HEK293 (cell line): ENCODE results near the gene DRAP1.

ENCODE experiments used
- CTCF ChIA-PET: fragments of 350-600 bp; formaldehyde crosslinking; extraction: SDS; loops from one replicate; lab custom pipeline; 2021; ENCODE audit warnings: antibody characterized with exemption; lab: Yijun Ruan, JAX
- POLR2A ChIA-PET: fragments of 300-600 bp; formaldehyde crosslinking; extraction: SDS; loops from one replicate; lab custom pipeline; 2020; ENCODE audit warnings: antibody characterized with exemption, inconsistent platforms; lab: Yijun Ruan, JAX
- H3K27ac ChIP-seq: fragments of 200-500 bp; sonication (Bioruptor generic); 2 replicates; pipeline ENCODE4 v1.5.1; 2014; ENCODE audit warnings: low read depth, low read length, control low read depth, inconsistent platforms; ENCODE audit errors: extremely low read depth
- H3K36me3 ChIP-seq, 2 experiments: fragments of 200-500 bp in 1 of 2; sonication (Bioruptor generic) in 1 of 2; 1 replicate in 1 of 2; 2 replicates in 1 of 2; pipeline ENCODE4 v1.5.1; 2014 to 2017; ENCODE audit warnings: inconsistent platforms in 2 of 2, low read length in 2 of 2; ENCODE audit not compliant: control insufficient read depth in 2 of 2, insufficient read depth in 1 of 2
- H3K4me1 ChIP-seq: fragments of 200-500 bp; sonication (Bioruptor generic); 2 replicates; pipeline ENCODE4 v1.5.1; 2014; ENCODE audit warnings: mild to moderate bottlenecking, low read length, inconsistent platforms; ENCODE audit not compliant: control insufficient read depth, insufficient read depth
- H3K4me3 ChIP-seq: 2 replicates; pipeline ENCODE4 v1.5.1; 2011; ENCODE audit warnings: low read depth, mild to moderate bottlenecking, control low read depth, low read length, moderate library complexity
- H3K9me3 ChIP-seq: fragments of 200-500 bp; sonication (Bioruptor generic); 2 replicates; pipeline ENCODE4 v1.5.1; 2014; ENCODE audit warnings: low read depth, low read length, inconsistent platforms; ENCODE audit not compliant: control insufficient read depth, insufficient read depth
- BCL11B ChIP-seq: fragments of 450-650 bp; formaldehyde crosslinking; IDR thresholded peaks from 2 replicates; pipeline ENCODE4 v1.5.1; 2016; ENCODE audit warnings: low read depth, missing biosample characterization, missing genetic modification characterization
- GFI1B ChIP-seq: fragments of 450-650 bp; formaldehyde crosslinking; IDR thresholded peaks from 2 replicates; pipeline ENCODE4 v1.5.1; 2016; ENCODE audit warnings: missing biosample characterization, missing genetic modification characterization
- KLF8 ChIP-seq: fragments of 450-650 bp; formaldehyde crosslinking; IDR thresholded peaks from 2 replicates; pipeline ENCODE4 v1.5.1; 2016; ENCODE audit warnings: missing biosample characterization, missing genetic modification characterization
- SCRT2 ChIP-seq: fragments of 450-650 bp; formaldehyde crosslinking; IDR thresholded peaks from 2 replicates; pipeline ENCODE4 v1.5.1; 2016; ENCODE audit warnings: missing biosample characterization, missing genetic modification characterization
- ZIC2 ChIP-seq: fragments of 450-650 bp; formaldehyde crosslinking; IDR thresholded peaks from 2 replicates; pipeline ENCODE4 v1.5.1; 2016; ENCODE audit warnings: missing biosample characterization, missing genetic modification characterization
- ZNF341 ChIP-seq: fragments of 450-650 bp; formaldehyde crosslinking; IDR thresholded peaks from 2 replicates; pipeline ENCODE4; 2016; ENCODE audit warnings: low read depth, missing biosample characterization, missing genetic modification characterization
- ZNF600 ChIP-seq: fragments of 450-650 bp; formaldehyde crosslinking; IDR thresholded peaks from 2 replicates; pipeline ENCODE4 v1.5.1; 2016; ENCODE audit warnings: missing biosample characterization, missing genetic modification characterization
- ZNF629 ChIP-seq: fragments of 450-650 bp; formaldehyde crosslinking; IDR thresholded peaks from 2 replicates; pipeline ENCODE4 v1.5.1; 2017; ENCODE audit warnings: missing biosample characterization, missing genetic modification characterization
- ZSCAN4 ChIP-seq: fragments of 450-650 bp; formaldehyde crosslinking; IDR thresholded peaks from 2 replicates; pipeline ENCODE4 v1.5.1; 2017; ENCODE audit warnings: missing biosample characterization, missing genetic modification characterization
- TF ChIP-seq, protein P1 (sequence below): fragments of 450-650 bp; formaldehyde crosslinking; IDR thresholded peaks from 2 replicates; pipeline ENCODE4 v1.5.1; 2016; ENCODE audit warnings: missing biosample characterization, missing genetic modification characterization
- TF ChIP-seq, protein P2 (sequence below): fragments of 450-650 bp; formaldehyde crosslinking; IDR thresholded peaks from 2 replicates; pipeline ENCODE4 v1.5.1; 2016; ENCODE audit warnings: missing biosample characterization, missing genetic modification characterization, borderline replicate concordance
- TF ChIP-seq, protein P3 (sequence below): fragments of 450-650 bp; formaldehyde crosslinking; IDR thresholded peaks from 2 replicates; pipeline ENCODE4 v1.5.1; 2016; ENCODE audit warnings: missing biosample characterization, missing genetic modification characterization, low read depth

Gene DRAP1

GRCh38 chr11:65870706-65871681, 48.2 kb upstream of the DRAP1 start:
- CTCF ChIA-PET: interaction anchor here (0.7 to 4.2 kb wide), 5 partner anchors 11 to 54 kb away, joined by 3 to 37 read pairs (median 4); partner anchors contain the start of genes FIBP and MUS81
- Histone ChIP-seq H3K36me3 (peaks cover 0 to 21% of the 10 kb centered on the region in 2 experiments; a peak in 1 of 3 replicates), H3K4me1 (no peaks in the 10 kb centered on the region), H3K9me3 (no peaks in the 10 kb centered on the region), H3K4me3 (no peak overlapping the region), H3K27ac (no peak overlapping the region)
- TF ChIP-seq, protein P1, sequence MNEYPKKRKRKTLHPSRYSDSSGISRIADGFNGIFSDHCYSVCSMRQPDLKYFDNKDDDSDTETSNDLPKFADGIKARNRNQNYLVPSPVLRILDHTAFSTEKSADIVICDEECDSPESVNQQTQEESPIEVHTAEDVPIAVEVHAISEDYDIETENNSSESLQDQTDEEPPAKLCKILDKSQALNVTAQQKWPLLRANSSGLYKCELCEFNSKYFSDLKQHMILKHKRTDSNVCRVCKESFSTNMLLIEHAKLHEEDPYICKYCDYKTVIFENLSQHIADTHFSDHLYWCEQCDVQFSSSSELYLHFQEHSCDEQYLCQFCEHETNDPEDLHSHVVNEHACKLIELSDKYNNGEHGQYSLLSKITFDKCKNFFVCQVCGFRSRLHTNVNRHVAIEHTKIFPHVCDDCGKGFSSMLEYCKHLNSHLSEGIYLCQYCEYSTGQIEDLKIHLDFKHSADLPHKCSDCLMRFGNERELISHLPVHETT (tag by site-specific recombination): no peak
- TF ChIP-seq ZNF600 (tag by site-specific recombination): 0 out of 2 replicates have a peak, but pooled peaks have one; percentile 33
- peak; percentile 70; the same call in 1 of the 2 replicates for TF ChIP-seq SCRT2 (tag by site-specific recombination)
- TF ChIP-seq ZNF341 (tag by site-specific recombination): peak; percentile 65
- TF ChIP-seq ZIC2 (tag by site-specific recombination): peak; percentile 84
- POLR2A ChIA-PET: interaction anchor here (0.6 to 6.6 kb wide), 11 partner anchors 10 to 123 kb away, joined by 3 to 111 read pairs (median 4); partner anchors contain the start of genes CCDC85B, CFL1, FIBP and FOSL1

- CTCF ChIA-PET: interaction anchor here (0.6 to 4.2 kb wide), 7 partner anchors 12 to 271 kb away, joined by 3 to 37 read pairs (median 4); partner anchors contain the start of genes FIBP and MUS81
- H3K27ac ChIP-seq: no peak overlapping the region
Observed at GRCh38 chr11:65871811-65872548, 47.2 kb upstream of the DRAP1 start.

More at GRCh38 chr11:65871811-65872548, 47.2 kb upstream of the DRAP1 start:
- POLR2A ChIA-PET: interaction anchor here (0.6 to 6.6 kb wide), 7 partner anchors 9 to 122 kb away, joined by 3 to 111 read pairs (median 4); partner anchors contain the start of genes CCDC85B, CFL1, MUS81 and SNX32
- TF ChIP-seq ZSCAN4 (tag by site-specific recombination): no peak
- TF ChIP-seq, protein P2, sequence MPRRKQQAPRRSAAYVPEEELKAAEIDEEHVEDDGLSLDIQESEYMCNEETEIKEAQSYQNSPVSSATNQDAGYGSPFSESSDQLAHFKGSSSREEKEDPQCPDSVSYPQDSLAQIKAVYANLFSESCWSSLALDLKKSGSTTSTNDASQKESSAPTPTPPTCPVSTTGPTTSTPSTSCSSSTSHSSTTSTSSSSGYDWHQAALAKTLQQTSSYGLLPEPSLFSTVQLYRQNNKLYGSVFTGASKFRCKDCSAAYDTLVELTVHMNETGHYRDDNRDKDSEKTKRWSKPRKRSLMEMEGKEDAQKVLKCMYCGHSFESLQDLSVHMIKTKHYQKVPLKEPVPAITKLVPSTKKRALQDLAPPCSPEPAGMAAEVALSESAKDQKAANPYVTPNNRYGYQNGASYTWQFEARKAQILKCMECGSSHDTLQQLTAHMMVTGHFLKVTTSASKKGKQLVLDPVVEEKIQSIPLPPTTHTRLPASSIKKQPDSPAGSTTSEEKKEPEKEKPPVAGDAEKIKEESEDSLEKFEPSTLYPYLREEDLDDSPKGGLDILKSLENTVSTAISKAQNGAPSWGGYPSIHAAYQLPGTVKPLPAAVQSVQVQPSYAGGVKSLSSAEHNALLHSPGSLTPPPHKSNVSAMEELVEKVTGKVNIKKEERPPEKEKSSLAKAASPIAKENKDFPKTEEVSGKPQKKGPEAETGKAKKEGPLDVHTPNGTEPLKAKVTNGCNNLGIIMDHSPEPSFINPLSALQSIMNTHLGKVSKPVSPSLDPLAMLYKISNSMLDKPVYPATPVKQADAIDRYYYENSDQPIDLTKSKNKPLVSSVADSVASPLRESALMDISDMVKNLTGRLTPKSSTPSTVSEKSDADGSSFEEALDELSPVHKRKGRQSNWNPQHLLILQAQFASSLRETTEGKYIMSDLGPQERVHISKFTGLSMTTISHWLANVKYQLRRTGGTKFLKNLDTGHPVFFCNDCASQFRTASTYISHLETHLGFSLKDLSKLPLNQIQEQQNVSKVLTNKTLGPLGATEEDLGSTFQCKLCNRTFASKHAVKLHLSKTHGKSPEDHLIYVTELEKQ (tag by site-specific recombination): no peak
- no peak for TF ChIP-seq KLF8
- no peak for TF ChIP-seq GFI1B (tag by site-specific recombination)
- no peak for TF ChIP-seq ZNF629 (tag by site-specific recombination)
- TF ChIP-seq, protein P3, sequence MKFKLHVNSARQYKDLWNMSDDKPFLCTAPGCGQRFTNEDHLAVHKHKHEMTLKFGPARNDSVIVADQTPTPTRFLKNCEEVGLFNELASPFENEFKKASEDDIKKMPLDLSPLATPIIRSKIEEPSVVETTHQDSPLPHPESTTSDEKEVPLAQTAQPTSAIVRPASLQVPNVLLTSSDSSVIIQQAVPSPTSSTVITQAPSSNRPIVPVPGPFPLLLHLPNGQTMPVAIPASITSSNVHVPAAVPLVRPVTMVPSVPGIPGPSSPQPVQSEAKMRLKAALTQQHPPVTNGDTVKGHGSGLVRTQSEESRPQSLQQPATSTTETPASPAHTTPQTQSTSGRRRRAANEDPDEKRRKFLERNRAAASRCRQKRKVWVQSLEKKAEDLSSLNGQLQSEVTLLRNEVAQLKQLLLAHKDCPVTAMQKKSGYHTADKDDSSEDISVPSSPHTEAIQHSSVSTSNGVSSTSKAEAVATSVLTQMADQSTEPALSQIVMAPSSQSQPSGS: no peak
- TF ChIP-seq BCL11B (tag by site-specific recombination): no peak
- H3K9me3 ChIP-seq: no peaks in the 10 kb centered on the region
- no peaks in the 10 kb centered on the region for H3K4me1 ChIP-seq
- H3K4me3 ChIP-seq: no peak overlapping the region
- peaks cover 0 to 13% of the 10 kb centered on the region in 2 experiments; a peak in 1 of 3 replicates for H3K36me3 ChIP-seq
